ENCODE results near the gene GPSM1. TPM values are rescaled to one million over a fixed set of nuclear protein-coding genes. Genes with fewer than 3 reads are reported as not detected.

The GPSM1 gene
- total RNA-seq, 1 experiment from 2014 or later = 24.7 TPM

- no peak overlapping the region for H3K9ac ChIP-seq (ENCODE audit: extremely low read depth, insufficient read length, low read length)
- no peaks in the 10 kb centered on the region for H3K27me3 ChIP-seq (ENCODE audit: insufficient read depth, low read length)
- H2BK20ac ChIP-seq (ENCODE audit: low read depth, low read length, poor library complexity, severe bottlenecking) = no peak overlapping the region
- H3K9me3 Mint-ChIP-seq = no peaks in the 10 kb centered on the region
- no peak for TF ChIP-seq CTCF (conservative IDR thresholded peaks at IDR 0.05)
- no peak overlapping the region for H3T11ph ChIP-seq (ENCODE audit: low read length)
- H2BK5ac ChIP-seq (ENCODE audit: insufficient read length, low read length) = no peak overlapping the region
- no peaks in the 10 kb centered on the region for H3K79me1 ChIP-seq (ENCODE audit: insufficient read depth, low read depth, low read length, poor library complexity, severe bottlenecking)
- no peak overlapping the region for H2BK15ac ChIP-seq (ENCODE audit: low read depth, low read length)
- DNase-seq = no peak
- peaks cover 3 to 24% of the 10 kb centered on the region in 2 experiments; a peak in 3 of 4 replicates for H3K4me1 Mint-ChIP-seq
- no CpG with 5 or more reads among the region's 21 CpGs for WGBS (ENCODE audit: extremely low coverage, insufficient read length, low lambda C conversion rate)
- no peak overlapping the region for H3K56ac ChIP-seq (ENCODE audit: insufficient read length, low read depth, low read length)
- H2AFZ ChIP-seq (ENCODE audit: low read length) = no peak overlapping the region
- no peaks in the 10 kb centered on the region for H3K23me2 ChIP-seq (ENCODE audit: insufficient read length, low read depth, low read length, poor library complexity, severe bottlenecking)
- no peak overlapping the region for H4K91ac ChIP-seq (ENCODE audit: insufficient read length, low read depth, low read length)
- no peaks in the 10 kb centered on the region for H3K9me3 ChIP-seq (ENCODE audit: control insufficient read depth, low read depth, low read length)
- no peaks in the 10 kb centered on the region; a peak in 1 of 7 replicates for H3K36me3 Mint-ChIP-seq (ENCODE audit: insufficient read depth in 1 of 3, low read depth in 3 of 3)
- no peak overlapping the region for H2AK5ac ChIP-seq (ENCODE audit: insufficient read length, low read length)
- H3K4ac ChIP-seq (ENCODE audit: low read depth, low read length) = no peak overlapping the region
- H3K14ac ChIP-seq (ENCODE audit: insufficient read depth, low read length) = no peak overlapping the region; the same call in 1 of the 2 replicates
- H3K27ac Mint-ChIP-seq = peak overlapping the region in 2 of 3 experiments; percentile 6 to 44; a peak in 2 of 7 replicates
- no peaks in the 10 kb centered on the region for H4K20me1 ChIP-seq (ENCODE audit: control insufficient read depth, insufficient read depth, insufficient read length)
- H3K23ac ChIP-seq (ENCODE audit: insufficient read length, low read depth, low read length) = no peak overlapping the region
- H3K27me3 Mint-ChIP-seq (ENCODE audit: low read depth) = no peaks in the 10 kb centered on the region; the same call in 1 of the 2 replicates
- no peak overlapping the region for H3K18ac ChIP-seq (ENCODE audit: insufficient read length, low read depth, low read length)
- H3K79me2 ChIP-seq (ENCODE audit: insufficient read depth, low read length) = no peaks in the 10 kb centered on the region
- H2BK120ac ChIP-seq (ENCODE audit: low read depth, low read length, poor library complexity, severe bottlenecking) = no peak overlapping the region
- H3K4me2 ChIP-seq (ENCODE audit: insufficient read depth, insufficient read length, low read length) = no peak overlapping the region
- no peaks in the 10 kb centered on the region for H3K4me1 ChIP-seq (ENCODE audit: insufficient read depth, low read length)
- peak overlapping the region in 1 of 2 experiments; percentile 7; a peak in 1 of 5 replicates for H3K4me3 Mint-ChIP-seq
- no peak overlapping the region for H4K8ac ChIP-seq (replicated peaks; ENCODE audit: insufficient read length, low read depth, low read length)
- no peak overlapping the region for H4K5ac ChIP-seq (ENCODE audit: insufficient read length, low read depth, low read length)
- no peak overlapping the region for H2BK12ac ChIP-seq (ENCODE audit: insufficient read length, low read depth, low read length)
- H3K27ac ChIP-seq (ENCODE audit: insufficient read length, low read depth, low read length) = no peak overlapping the region
Measured at GRCh38 chr9:136344544-136345280, 17.4 kb downstream of the GPSM1 start.
